ENCODE results near the gene DENND1C.

- TF ChIP-seq POLR2A (IDR thresholded peaks at IDR 0.05; ENCODE audit: extremely low read depth, insufficient read length): no peak
- TF ChIP-seq, protein P1, sequence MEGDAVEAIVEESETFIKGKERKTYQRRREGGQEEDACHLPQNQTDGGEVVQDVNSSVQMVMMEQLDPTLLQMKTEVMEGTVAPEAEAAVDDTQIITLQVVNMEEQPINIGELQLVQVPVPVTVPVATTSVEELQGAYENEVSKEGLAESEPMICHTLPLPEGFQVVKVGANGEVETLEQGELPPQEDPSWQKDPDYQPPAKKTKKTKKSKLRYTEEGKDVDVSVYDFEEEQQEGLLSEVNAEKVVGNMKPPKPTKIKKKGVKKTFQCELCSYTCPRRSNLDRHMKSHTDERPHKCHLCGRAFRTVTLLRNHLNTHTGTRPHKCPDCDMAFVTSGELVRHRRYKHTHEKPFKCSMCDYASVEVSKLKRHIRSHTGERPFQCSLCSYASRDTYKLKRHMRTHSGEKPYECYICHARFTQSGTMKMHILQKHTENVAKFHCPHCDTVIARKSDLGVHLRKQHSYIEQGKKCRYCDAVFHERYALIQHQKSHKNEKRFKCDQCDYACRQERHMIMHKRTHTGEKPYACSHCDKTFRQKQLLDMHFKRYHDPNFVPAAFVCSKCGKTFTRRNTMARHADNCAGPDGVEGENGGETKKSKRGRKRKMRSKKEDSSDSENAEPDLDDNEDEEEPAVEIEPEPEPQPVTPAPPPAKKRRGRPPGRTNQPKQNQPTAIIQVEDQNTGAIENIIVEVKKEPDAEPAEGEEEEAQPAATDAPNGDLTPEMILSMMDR (IDR thresholded peaks at IDR 0.05; ENCODE audit: low read depth, low read length): no peak
- no peak for TF ChIP-seq MAX (IDR thresholded peaks at IDR 0.05; ENCODE audit: low read depth, low read length)
- TF ChIP-seq MYC (IDR thresholded peaks at IDR 0.05; ENCODE audit: low read depth, low read length): no peak
These were observed 39.4 kb downstream of the DENND1C start for GRCh38 chr19:6442087-6442688.
